Chondrocyte (in vitro differentiated cells): ENCODE measurements around the gene SUGCT. TPM values are rescaled to one million over a fixed set of nuclear protein-coding genes. Genes with fewer than 3 reads are reported as not detected.

Experiments
- DNase-seq: peaks from one replicate; pipeline ENCODE4 v3.0.0; 2021; ENCODE audit warnings: mixed read lengths, low spot score
- H3K27ac Mint-ChIP-seq: one replicate; pipeline ENCODE4 v1.8.0; 2021; ENCODE audit warnings: mild to moderate bottlenecking, moderate library complexity, mixed read lengths; ENCODE audit not compliant: unreplicated experiment
- H3K27me3 Mint-ChIP-seq: 2 replicates; pipeline ENCODE4 v1.8.0; 2021; ENCODE audit warnings: low read depth, mixed read lengths
- H3K36me3 Mint-ChIP-seq: 2 replicates; pipeline ENCODE4 v1.8.0; 2021; ENCODE audit warnings: low read depth, mixed read lengths
- H3K4me1 Mint-ChIP-seq: 2 replicates; pipeline ENCODE4 v1.8.0; 2021; ENCODE audit warnings: low read depth, mild to moderate bottlenecking, mixed read lengths
- H3K4me3 Mint-ChIP-seq: one replicate; pipeline ENCODE4 v1.8.0; 2021; ENCODE audit warnings: mild to moderate bottlenecking, moderate library complexity, mixed read lengths; ENCODE audit not compliant: unreplicated experiment
- H3K9me3 Mint-ChIP-seq: 2 replicates; pipeline ENCODE4 v1.8.0; 2021; ENCODE audit warnings: low read depth, mixed read lengths
- CTCF ChIP-seq: fragments of 200-600 bp; sonication (generic); IDR thresholded peaks from 2 replicates; pipeline ENCODE4 v1.5.0; 2021; ENCODE audit warnings: antibody characterized with exemption, mild to moderate bottlenecking, moderate library complexity
- total RNA-seq: library from RNA; stranded (reverse); gene quantifications from 3 replicates; pipeline ENCODE4 v1.2.1, GENCODE V29; 2021

The SUGCT gene
- total RNA-seq, 1 donor from 2014 or later: 34.4 TPM

GRCh38 chr7:40777730-40778312 is 643.0 kb downstream of the SUGCT start:
- no peak for TF ChIP-seq CTCF
- Mint-ChIP-seq H3K4me3 (no peak overlapping the region), H3K27ac (no peak overlapping the region), H3K4me1 (peaks cover 24% of the 10 kb centered on the region), H3K27me3 (no peaks in the 10 kb centered on the region), H3K9me3 (no peaks in the 10 kb centered on the region), H3K36me3 (peaks cover 1% of the 10 kb centered on the region)
- DNase-seq: no peak

GRCh38 chr7:40780460-40780859 is 645.7 kb downstream of the SUGCT start:
- Mint-ChIP-seq H3K36me3 (peaks cover 1% of the 10 kb centered on the region), H3K9me3 (no peaks in the 10 kb centered on the region), H3K27ac (no peak overlapping the region), H3K4me3 (no peak overlapping the region), H3K4me1 (peaks cover 26% of the 10 kb centered on the region), H3K27me3 (no peaks in the 10 kb centered on the region)
- no peak for TF ChIP-seq CTCF
- no peak for DNase-seq

- H3K27ac Mint-ChIP-seq: no peak overlapping the region
Measured at GRCh38 chr7:40782836-40783235, 648.0 kb downstream of the SUGCT start.

GRCh38 chr7:40784176-40784575 is 649.4 kb downstream of the SUGCT start:
- no peak overlapping the region for H3K4me3 Mint-ChIP-seq
- no peak for DNase-seq
- H3K27me3 Mint-ChIP-seq: no peaks in the 10 kb centered on the region
- H3K27ac Mint-ChIP-seq: no peak overlapping the region
- peaks cover 22% of the 10 kb centered on the region for H3K4me1 Mint-ChIP-seq
- no peaks in the 10 kb centered on the region for H3K9me3 Mint-ChIP-seq
- H3K36me3 Mint-ChIP-seq: no peaks in the 10 kb centered on the region
- no peak for TF ChIP-seq CTCF

More at GRCh38 chr7:40782836-40783235, 648.0 kb downstream of the SUGCT start:
- peaks cover 25% of the 10 kb centered on the region for H3K4me1 Mint-ChIP-seq
- no peaks in the 10 kb centered on the region for H3K27me3 Mint-ChIP-seq
- no peak for TF ChIP-seq CTCF
- H3K4me3 Mint-ChIP-seq: no peak overlapping the region
- DNase-seq: no peak
- H3K9me3 Mint-ChIP-seq: no peaks in the 10 kb centered on the region
- peaks cover 1% of the 10 kb centered on the region for H3K36me3 Mint-ChIP-seq

GRCh38 chr7:40786909-40787308 is 652.1 kb downstream of the SUGCT start:
- Mint-ChIP-seq H3K27ac (no peak overlapping the region), H3K36me3 (no peaks in the 10 kb centered on the region), H3K4me1 (peaks cover 12% of the 10 kb centered on the region), H3K9me3 (no peaks in the 10 kb centered on the region), H3K27me3 (no peaks in the 10 kb centered on the region), H3K4me3 (no peak overlapping the region)
- TF ChIP-seq CTCF: no peak
- no peak for DNase-seq
